Stimulated activated CD4-positive, alpha-beta T cell treated with anti-CD3 and anti-CD28 coated beads, TNF-alpha, amount 100 ng/mL, for 4 hours (primary cell): Measurements from ENCODE around the gene TMEM209.
"Not testable (repeated sequence)": the region's sequence is repeated elsewhere in the genome, so short reads cannot be mapped to it uniquely, and the experiment has no call there.

Source experiments
- DNase-seq, 3 experiments: peaks; one replicate each; pipeline ENCODE4 v3.0.0-alpha.2; 2020; ENCODE audit warnings: low read depth in 3 of 3

The TMEM209 gene

GRCh38 chr7:130218806-130219620, 13.8 kb upstream of the TMEM209 start:
- no peak for DNase-seq

DNA sequence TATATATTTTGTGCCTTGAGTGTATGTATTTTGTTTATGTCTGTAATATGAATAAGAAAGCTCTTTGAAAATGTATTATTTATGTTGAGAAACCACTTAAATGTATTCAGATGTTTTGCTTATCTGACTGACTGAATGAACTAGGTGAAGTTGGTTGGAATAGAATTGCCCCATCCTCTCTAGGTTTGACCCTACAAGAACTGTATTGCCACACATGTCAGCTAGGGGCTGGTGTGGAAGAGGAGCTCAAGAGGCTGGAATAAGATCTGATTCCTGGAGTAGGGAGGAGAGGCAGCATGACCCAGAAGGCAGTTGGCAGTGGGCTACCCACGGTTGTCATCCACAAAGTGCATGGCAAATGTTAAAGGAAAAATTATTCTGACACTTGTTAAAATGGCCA, 11.5 kb upstream of the TMEM209 start:
- DNase-seq, result no peak

GRCh38 chr7:130216025-130216424, 10.8 kb upstream of the TMEM209 start:
- DNase-seq, result no peak

DNA sequence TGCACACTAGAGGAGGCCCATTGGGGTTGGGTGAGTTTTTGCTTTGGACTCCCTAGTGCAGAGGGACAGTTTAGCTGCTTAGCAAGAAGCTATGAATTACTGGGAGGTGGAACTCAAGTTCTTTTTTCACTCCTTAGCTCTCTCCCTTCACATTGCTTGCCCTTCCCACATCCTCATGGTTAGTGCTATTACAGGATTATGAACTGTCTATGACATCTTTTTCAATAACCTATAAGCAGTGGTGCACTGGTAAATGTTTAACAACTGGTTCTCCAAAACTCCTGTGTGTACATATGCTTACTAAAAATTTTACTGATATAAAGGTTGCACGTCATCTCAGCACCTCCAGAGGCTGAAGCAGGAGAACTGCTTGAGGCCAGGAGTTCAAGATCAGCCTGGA, 8.6 kb upstream of the TMEM209 start:
- no peak for DNase-seq

DNA sequence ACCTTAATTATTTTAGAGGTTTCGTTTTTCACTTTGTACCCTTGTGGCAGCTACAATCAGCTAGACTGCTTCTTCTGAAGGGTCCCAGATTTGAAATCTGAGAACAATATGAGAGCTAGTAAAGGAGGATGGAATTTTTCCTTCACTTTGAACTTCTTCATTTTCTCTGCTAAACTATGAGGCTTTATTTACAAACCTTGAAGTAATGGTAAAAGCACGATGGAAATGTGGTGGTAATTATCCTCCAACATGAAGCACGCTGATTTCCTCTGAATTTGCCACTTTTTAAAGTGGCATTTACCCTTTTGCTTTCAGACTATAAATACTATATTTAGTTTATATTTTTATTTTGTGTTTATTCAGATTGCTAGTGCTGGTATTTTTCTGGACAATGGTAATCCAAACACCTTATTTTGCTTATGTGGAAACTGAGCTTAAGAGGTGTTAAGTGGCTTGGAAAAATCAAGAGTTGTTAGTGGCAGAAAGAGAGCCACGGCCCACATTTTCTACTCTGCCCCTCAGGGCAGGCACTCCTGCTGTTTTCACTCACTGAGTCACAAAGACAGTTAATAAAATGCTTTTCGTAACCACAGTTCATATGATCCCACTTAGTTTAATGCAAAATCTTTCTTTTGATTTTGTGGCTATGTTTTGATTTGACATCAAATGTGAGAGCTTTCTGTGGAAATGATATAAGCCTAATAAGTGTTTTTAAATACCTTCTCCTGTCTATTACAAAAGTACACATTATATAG, 5.2 kb upstream of the TMEM209 start:
- no peak for DNase-seq

- DNase-seq, result no peak
Observed at GRCh38 chr7:130208516-130208915, 3.3 kb upstream of the TMEM209 start.

GRCh38 chr7:130207642-130208041, 2.4 kb upstream of the TMEM209 start, which contains the start of gene SSMEM1:
SSMEM1 (plus strand) TSS chr7:130207860; CDS start chr7:130207911, 51 bp downstream.
- no peak for DNase-seq

DNA sequence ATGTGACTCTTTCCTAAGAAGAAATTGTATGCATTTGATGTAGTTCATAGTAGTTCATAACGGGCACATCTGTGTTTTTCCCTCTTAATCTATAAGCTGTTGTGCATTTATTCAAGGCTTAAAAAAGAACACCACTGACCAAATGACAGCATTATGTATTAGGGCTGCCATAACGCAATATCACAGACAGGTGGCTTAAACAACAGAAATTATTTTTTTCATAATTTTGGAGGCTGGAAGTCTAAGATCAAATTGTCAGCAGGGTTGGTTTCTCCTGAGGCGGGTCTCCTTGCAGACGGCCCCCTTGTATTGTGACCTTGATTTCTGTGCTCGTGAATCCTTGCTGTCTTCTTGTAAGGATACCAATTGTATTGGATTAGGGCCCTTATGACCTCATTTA, 1.8 kb upstream of the TMEM209 start:
- DNase-seq, result no peak

GRCh38 chr7:130201796-130202195, 3.4 kb downstream of the TMEM209 start:
- DNase-seq, result no peak

DNA sequence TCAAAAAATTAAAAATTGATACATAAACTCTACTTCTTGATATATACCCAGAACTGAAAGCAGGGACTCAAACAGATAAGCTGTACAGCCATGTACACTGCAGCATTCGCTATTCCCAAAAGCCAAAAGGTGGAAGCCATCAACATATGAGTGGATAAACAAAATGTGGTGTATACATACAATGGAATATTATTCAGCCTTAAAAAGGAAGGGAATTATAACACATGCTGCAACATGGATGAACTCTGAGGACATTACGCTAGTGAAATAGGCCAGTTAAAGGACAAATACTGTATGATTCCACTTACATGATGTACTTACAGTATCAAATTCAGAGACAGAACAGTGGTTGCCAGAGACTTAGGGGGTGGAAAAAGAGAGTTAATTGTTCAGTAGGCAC, 8.1 kb downstream of the TMEM209 start:
- DNase-seq, result no peak

GRCh38 chr7:130196476-130196875, 8.7 kb downstream of the TMEM209 start:
- no peak for DNase-seq

DNA sequence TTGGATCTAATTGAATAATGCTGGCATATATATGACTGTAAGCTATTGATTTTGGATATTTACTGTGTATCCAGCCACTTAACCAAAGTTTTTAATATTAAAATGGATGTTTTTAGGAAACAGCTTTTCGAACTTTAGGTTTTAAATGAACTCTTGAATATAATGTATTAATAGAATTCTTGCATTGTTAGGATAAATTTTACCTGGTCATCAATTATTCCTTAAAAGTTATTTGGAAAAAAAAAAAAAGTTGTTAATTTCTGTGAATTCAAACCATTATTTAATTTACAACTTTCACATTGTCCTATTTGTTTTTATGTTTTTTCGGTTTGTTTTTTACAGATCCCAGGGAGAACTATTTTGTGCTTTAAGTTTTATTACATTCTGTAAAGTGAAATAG, 9.8 kb downstream of the TMEM209 start:
- DNase-seq, result no peak

GRCh38 chr7:130191791-130192190, 13.4 kb downstream of the TMEM209 start:
- no peak for DNase-seq

DNA sequence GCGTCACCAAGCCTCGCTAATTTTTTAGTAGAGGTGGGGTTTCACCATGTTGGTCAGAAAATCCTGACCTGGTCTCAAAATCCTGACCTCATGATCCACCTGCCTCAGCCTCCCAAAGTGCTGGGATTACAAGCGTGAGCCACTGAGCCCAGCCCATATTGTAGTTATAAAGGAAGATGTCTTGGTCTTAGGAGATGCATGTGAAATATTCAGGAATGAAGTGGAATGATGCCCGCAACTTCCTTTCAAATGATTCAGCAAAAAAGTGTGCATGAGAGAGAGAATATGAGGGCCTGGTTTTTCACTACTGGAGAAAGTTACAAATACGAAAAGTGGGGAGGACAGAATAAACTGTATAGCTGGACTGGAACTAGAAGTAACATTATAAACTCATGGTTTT, 15.9 kb downstream of the TMEM209 start:
- no peak for DNase-seq

GRCh38 chr7:130187360-130187759, 17.8 kb downstream of the TMEM209 start:
- no peak for DNase-seq

- DNase-seq, result not testable (repeated sequence)
Observed at GRCh38 chr7:130184349-130184748, 20.9 kb downstream of the TMEM209 start.

GRCh38 chr7:130182990-130183389, 22.2 kb downstream of the TMEM209 start:
- no peak for DNase-seq

GRCh38 chr7:130181263-130181605, 24.0 kb downstream of the TMEM209 start:
- no peak for DNase-seq

GRCh38 chr7:130180571-130181262, 24.5 kb downstream of the TMEM209 start:
- DNase-seq, result no peak

DNA sequence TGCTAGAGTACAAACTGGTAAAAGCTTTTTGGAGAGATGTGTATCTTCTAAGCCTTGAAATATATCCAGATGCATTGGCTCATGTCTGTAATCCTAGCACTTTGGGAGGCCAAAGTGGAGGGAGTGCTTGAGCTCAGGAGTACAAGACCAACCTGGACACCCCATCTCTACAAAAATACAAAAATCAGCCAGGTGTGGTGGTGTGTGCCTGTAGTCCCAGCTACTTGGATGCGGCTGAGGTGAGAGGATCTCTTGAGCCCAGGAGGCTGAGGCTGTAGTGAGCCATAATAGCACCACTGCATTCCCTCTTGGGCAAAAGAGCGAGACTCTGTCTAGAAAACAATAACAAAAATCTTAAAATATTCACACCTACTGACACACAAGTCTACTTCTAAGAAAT, 25.6 kb downstream of the TMEM209 start:
- DNase-seq, result no peak

DNA sequence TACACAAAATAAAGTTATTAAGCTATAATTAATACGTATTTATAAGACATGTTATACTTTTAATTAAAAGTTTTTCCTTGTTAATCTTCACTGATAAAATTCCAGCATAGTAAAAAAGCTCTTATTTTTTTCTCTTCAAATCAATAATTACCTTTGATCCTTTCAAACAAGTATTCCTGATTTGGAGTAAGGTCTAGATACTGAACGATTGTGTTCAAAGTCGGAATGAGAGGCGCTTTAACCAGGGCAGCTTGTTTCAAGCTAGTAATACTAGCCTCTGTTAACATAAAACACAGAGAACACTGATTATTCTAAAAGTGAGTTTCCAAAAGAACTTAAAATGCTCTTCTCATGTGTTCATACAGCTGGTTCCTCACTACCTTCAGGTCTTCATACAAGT, 27.0 kb downstream of the TMEM209 start:
- DNase-seq, result no peak

GRCh38 chr7:130174237-130174959, 30.8 kb downstream of the TMEM209 start:
- DNase-seq, result no peak
